Fibroblast of skin of right biceps (primary cell): ENCODE measurements around the gene ICAM2.
"Not testable (repeated sequence)": the region's sequence is repeated elsewhere in the genome, so short reads cannot be mapped to it uniquely, and the experiment has no call there.

Source experiments
- DNase-seq: peaks from one replicate; pipeline ENCODE4 v3.0.0-alpha.2; 2013

ICAM2 gene

DNA sequence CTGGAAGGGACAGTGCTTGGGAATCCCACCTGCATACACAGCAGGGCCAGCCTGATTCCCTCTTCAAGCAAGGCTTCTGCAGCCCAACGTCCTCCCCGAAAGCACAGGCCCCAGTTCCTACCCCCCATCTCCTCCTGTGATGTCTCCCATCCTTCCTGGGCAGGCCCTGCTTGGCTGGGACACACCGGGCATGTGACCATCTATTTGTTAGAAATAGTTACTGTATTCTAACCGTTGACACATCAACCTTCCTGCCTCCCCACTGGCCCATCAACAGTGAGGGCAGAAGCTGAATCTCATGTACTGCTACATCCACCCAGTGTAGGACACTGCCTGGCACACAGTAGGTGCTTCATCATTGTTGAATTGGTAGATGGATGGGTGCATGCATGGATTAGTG is 11.6 kb downstream of the ICAM2 start:
- no peak for DNase-seq

DNA sequence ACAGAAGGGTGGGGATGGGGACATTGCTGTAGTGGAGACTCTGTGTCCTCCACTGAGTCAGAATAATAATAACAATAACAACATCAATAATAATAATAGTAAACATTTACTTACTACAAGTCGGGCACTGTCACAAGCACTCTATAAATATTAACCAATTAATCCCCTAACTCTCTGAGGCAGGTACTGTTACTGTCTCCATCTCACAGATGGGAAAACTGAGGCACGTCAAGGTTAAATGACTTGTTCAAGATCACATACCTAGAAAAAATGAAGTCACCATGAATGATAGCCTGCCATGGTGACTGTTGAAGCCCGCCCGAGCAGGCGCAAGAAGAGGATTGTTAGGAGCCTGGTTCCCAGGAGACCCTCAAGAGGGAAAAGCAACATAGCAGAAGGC is 12.1 kb downstream of the ICAM2 start:
- DNase-seq = no peak

DNA sequence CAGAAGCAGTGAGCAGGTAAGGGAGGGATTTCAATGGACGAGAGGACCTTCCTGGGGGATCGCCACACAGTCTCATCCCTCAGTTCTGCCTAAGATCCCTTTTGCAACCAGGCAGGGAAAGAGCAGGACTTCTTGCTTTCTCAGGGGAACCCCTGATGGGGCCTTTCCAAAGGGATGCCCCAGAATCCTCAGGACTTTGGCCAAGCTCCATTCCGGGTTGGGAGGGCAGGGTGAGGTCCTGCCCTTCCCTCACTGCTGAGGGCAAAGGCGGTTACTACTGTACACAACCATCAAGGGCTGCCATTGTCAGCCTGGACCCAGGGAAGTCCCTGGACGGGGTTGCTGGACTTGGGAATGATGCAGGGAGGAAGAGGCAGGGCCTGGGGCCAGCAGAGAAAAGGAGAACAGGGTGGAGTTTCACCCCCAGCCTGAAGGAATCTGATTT is 12.6 kb downstream of the ICAM2 start:
- DNase-seq = no peak

DNA sequence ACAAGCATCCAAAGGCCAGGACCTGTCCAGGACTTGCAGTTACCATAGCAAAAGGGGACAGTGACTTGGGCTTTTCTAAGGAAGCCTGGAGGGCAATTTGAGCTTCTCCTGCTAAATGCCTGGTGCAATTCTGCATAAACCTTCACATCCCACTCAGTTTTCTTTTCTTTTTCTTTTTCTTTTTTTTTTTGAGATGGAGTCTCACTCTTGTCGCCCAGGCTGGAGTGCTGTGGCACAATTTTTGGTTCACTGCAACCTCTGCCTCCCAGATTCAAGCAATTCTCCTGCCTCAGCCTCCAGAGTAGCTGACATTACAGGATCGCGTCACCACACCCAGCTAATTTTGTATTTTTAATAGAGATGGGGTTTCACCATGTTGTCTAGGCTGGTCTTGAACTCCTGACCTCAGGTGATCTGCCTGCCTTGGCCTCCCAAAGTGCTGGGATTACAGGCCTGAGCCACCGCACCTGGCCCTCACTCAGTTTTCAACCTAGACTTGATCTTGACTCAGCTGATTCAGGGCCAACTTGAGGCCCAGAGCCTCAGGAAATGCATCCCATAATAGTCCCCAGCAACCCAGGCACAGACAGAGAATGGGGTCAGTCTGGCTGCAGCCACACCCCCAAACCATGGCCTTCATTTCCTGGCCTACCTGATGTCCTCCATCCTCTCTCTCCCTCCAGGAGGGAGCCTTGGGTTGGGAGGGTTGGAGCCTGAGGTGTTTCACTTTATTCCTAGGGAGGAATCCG is 13.2 kb downstream of the ICAM2 start:
- not testable (repeated sequence) for DNase-seq

DNA sequence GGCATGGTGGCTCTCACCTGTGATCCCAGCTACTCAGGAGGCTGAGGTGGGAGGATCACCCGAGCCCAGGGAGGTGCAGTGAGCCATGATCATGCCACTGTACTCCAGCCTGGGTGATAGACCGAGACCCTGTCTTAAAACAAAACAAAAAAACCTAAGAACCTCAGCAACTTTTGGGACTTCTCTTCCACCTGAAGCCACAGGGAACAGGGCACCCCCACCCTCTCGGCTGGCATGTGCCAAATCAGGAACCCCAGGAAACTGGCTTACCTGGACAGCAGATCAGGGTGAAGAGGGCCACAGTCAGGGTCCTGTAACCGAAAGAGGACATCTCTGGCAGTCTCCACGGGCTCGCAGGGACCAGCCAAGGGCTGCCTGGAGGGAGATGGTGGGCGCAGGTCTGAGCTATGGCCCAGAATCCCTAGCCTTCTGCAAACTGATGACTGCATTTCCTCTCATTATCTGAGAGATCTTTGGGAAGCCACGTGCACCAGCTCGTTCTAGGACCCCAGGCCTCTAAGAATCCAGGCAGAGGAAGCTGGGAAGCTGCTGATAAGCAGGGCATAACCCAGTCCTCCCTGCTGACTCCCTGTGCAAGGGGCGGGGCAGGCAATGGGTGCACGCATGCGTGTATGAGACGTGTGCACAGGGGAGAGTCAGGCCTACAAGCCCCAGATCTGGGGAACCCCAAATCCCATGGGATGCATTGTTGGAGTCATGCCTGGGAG is 13.9 kb downstream of the ICAM2 start:
- DNase-seq = no peak

DNA sequence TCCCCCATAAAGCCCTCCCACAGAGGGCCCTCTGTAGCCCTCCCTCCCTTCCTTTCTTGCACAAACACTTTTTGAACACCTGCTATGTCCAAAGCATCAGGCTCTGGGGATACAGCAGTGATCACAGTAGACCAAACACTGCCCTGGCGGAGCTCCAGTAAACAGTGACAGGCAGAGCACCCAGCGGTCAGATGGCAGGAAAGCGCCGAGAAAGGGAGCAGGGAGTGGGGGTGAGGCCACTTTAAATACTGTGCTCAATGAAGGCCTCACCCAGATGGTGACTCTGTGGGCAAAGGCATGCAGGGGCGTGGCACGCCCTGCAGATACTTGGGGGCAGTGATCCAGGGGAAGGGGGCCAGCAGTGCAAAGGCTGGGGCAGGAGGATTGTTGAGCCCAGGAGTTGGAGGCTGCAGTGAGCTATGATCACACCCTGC is 14.7 kb downstream of the ICAM2 start:
- no peak for DNase-seq

DNA sequence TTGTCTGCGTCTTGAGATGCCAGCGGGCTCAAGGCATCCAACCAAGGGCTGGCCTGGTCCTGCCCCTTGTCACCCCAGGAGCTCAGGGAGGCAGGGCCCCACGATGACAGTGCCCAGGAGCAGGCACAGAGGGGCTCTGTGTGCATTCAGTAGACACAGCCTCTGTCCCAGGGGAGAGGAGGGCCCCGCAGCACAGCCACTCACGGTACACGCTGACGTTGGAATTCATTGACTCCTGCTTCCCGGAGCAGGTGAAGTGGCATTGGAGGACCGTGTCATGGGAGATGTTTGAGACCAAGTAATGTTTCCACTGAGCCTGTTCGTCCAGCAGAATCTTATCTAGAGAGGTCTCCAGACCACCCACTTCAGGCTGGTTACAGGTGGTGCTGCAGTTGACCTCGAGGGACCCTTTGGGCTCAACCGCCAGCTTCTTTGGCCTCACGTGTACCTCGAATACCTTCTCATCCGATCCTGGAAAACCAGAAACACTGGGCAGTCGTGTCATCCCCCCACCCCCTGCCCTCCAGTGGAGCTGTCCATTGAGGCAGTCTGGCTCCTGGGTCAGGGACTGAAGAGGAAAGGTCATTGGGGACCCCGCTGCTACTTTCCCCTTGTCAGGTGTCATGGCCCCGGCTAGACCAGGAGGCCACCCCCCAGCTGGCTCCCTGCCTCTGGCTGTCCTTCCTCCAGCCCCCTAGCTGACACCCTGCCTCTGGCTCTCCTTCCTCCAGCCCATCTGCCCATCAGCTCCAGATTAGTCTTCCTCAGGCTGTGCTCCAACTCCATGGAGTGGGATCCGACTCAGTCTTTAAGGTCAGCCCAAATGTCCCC is 15.3 kb downstream of the ICAM2 start:
- DNase-seq = no peak

DNA sequence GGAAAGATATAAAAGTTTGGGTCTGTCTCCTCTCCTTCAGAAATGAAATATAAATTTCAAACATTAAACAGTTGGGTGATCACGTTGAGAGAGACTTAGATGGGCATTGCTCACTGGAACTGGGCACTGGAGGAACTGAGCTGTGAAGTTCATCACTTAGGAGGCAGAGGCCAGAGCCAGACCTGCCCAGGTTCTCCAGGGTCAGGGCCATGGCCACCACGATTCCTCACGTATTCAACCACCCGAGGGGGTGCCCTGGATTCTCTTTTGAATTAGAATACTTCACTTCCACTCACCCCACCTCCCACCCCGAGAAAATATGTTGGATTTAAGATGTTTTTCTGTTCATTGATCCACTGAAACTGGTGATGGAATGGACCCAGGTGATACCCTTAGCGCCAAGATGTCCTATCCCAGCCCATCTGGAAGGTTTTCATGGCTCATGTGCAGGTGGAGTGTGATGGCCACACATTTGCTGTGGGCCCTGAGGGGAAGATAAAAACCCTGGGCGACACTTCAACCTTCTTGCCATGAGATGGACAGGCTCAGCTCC is 16.1 kb downstream of the ICAM2 start:
- DNase-seq = no peak

DNA sequence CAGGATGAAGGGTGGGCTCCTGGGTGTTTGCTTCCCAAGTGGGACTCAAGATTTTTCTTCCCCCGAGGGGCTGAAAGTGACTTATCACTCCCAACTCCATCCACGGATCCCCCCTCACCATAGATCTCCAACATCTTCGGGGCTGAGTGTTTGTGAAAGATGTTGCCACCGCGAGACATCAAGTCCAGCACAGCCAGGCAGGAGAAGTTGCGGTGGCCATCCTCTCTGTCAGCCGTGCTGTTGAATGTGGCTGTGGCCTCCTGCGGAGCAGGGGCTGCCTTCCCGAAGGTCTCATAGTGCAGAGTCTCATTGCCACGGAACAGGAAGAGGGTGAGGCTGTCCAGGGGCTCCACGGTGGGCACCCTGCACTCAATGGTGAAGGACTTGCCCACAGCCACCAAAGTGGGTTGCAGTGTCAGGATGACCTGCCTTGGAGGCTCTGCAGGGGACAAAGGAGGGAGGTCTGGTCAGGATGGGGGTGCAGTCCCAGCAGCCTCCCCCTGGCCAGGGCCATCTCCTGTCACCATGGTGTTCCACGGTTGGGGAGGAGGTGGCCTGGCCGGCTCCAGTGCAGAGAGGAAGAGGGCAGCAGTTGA is 16.8 kb downstream of the ICAM2 start:
- no peak for DNase-seq

DNA sequence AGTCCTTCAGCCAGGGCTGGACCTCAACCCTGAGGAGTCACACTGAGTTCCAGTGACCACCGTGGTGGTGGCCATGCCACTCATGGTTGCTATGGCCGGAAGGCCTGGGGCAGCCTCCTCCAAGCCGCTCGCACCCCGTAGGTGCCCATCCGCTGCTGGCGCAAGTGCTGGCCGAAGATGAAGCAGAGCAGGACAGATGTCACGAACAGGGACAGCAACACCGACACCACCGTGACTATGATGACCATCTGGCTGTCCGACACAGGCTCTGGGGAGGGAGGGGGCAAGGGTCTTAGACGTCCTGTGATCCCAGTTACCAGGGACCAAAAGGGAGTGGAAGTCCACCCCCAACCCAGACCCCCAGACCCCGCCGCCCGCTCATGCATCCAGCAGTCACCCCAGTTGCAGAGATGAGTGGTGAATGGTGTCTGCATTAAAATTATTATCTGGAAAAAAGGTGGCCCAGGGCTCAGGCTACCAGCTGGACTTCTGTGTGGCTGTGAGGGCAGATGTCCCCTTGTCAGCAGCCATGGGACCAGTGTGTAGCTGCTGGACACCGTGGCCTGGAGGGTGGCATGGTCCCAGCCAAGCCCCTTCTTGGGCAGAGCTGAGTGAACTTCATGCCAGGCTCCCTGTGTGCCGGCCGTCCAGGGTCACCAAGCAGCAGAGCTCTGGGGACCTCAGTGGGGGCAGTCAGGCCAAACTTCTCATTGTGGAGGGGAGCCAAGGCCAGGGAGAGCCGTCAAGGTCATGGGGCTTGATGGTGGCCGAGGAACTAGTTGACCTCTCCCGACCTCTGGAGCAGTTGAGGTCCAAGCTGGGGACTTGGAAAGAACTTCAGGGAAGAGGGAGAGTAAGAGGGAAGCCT is 17.5 kb downstream of the ICAM2 start:
- DNase-seq = no peak

DNA sequence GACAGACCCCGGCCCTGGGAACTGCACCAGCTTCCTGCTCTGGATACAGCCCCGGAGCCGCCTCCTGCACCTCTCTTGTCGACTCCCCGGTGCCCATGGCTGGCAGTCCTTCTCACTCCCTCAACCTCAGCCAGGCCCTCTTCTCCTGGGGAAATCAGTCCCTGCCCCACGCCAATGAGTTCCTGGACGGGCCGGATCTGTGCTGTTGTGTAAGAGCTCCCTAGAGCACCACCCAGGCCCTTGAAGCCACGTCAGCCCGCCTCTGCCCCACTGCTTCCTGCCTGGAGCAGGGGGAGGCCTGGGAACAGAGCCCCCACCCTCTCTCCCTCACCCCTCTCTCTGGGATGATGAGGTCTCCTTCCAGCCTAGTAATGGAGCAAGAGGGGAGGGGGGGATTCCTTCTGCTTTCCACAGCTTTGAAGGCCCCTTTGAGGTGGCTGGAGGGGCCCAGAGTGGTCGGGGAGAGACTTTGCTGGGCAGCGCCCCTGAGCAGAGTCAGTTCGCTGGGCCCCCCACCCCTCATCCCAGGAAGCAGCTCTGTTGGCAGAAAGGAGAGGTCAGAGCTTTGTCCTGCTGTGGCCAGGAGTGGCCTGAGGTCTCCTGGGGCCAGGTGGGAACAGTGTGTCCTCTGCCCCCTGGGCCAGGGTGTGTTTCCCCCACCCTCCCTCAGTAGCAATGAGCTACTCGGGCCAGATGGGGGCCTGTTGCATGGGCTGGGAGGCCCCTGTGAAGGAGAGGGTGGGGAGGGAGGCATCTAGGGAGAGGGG is 18.5 kb downstream of the ICAM2 start:
- DNase-seq = no peak

DNA sequence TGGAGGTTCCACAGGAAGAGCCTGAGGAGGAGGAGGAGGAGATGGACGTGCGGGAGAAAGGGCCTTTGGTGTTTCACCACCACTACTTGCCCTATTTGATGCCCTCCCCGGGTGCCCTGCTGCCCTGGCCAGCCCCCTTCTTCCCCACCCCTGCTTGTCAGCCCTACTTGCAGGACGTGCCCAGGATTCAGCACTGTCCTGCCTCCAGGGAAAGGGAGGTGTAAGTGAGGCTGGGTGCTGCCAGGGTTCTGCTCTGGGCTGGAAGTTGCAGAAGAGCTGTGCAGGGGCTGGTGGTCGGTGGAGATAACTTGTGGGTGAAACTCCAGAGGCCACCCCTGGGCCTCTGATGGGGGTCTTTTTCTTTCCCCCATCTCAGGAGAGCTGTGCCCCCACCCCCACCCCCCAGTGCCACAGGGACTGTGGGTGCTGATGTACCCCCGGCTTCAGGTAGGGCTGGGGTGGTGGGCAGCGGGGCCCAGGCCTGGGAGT is 19.3 kb downstream of the ICAM2 start:
- no peak for DNase-seq

DNA sequence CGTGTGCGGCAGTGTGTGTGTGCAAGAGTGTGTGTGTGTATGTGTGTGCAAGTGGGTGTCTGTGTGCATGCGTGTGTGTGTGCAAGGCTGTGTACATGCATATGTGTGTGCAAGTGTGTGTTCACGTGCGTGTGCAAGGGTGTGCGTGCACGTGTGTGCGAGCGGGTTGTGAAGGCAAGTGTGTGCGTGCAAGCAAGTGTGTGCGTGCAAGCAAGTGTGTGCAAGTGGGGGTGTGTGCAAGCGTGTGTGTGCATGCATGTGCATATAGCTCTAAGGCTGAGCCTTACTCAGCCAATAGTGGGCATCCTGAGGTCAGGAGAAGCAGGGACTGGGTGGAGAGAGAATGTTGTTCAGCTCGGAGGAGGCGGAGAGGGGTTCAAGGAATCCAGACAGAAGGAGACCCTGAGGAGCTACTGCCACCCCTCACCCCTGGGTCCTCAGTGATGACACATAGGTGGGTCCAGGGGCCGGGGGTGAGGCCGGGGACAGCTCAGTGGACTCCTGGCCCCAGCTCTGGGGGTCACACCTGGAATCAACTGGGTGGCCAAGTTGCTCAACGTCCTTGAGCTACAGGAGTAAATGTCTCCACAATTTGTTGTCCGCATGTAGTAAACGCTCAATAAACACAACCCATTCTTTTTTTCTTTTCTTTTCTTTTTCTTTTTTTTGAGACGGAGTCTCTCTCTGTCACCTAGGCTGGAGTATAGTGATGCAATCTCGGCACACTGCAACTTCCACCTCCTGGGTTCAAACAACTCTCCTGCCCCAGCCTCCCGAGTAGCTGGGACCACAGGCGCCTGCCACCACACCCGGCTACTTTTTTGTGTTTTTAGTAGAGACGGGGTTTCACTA is 20.5 kb downstream of the ICAM2 start:
- no peak for DNase-seq

DNA sequence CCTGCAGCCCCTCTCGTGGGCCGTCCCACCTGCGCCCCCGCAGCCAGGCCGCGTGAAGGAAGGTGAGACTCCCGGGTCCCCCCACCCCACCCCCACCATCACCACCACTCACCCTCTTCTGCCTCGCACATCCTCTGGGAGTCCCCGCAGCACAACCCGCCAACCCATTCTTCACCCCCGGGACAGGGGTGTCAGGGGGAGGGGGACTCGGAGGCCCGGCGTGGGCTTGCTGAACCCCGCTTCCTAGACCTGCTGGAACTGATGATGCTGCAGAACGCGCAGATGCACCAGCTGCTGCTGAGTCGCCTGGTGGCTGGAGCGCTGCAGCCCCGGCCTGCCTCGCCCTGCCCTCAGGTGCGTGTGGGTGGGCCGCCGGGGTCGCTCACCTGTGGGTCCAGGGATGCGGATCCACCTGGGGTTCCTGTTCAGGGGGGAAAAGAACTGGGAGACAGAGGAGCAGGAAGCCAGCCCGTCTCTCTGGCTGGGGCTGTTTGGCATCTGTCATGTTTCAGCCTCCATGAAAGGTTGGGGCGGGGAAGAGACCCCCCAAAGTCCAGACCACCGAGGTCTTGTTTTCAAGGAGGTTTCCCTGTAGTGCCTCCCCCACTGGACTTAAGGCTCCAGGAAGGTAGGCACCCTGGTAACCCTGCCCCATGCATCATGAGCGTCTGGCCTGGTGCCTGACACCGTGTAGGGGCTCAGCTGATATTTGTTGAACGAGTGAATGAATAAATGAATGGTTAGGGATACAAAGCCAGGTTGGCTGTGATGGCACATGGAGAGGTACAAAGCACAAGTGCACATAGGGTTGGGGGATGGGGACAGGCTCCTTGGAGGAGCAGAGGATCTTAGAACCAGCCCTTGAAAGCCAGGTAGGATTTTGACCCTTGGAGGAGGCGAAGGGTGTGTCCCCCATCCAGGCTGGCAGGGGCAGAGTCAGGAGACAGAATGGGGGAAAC is 21.4 kb downstream of the ICAM2 start:
- DNase-seq = no peak

DNA sequence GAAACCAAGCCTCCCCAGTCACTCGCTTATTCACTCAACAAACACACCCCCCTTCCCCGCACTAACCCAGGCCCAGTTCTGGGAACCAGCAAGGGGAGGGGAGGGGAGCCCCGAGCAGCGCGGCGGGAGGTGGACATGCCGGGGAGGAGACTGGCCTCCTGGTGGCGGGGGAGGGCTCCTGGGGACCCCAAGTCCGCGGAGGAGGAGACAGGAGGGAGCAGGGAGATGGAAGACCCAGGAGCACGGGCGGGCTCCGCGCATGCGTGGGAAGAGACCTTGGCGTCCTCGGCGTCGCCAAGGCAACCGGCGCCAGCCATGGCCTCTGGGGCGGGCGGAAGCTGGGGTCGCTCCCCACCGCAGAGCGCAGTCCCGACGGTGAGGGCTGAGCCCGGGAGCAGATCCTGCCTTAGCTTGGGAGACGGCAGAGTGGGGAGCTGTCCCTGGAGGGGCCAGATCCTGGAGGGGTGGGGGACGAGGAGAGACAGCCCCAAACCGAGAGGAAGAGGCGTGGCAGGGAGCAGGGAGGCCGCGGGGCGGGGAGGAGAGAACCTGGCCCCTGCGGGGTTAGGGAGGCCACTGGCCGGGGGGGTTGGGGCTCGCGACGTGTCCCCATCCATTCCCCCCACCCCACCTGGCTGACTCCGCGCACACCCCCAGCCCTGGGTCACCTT is 22.2 kb downstream of the ICAM2 start, which contains the start of gene PRR29:
Gene PRR29, plus strand, starts transcription at position 302 of the 671 bp plus-strand sequence. Its CDS starts 14 bp downstream, at position 316.
- peak; percentile 54 for DNase-seq

DNA sequence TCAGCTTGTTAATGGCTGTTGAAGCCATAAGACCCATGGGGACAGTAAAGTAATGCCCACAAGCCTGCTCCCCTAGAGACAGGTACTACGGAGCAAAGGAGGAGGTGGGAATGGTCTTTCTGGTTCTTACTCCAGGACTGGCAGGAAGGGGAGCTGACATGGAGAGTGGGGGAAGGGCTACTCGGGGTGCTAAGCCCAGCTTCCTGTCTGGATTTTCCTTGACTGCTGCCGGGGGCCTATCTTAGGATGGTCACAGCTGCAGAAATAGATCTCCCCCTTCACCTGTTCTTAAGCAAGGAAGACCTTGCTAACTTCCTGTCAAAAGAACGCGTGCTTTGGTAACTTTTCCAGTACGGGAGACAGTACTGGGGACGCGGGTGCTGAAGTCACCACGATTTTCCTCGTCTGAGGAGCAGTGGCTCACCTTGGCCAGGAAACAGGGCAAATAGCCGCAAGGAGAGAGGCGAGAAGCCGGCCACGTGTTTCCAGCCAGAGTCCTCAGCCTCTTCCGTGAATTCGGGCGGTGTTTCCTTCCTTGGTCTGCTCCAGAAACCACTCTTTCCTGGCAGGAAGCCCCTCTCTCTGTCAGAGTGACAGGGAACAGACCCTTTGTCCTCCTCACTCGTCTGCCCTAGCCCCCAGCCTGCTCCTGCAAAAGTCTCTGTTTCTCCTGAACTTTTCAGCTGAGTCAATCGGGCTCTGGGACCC is 22.9 kb downstream of the ICAM2 start:
- no peak for DNase-seq
